SK-N-SH (cell line): ENCODE results near the gene ARHGEF28.

Experiments used
- EP300 ChIP-seq, 2 experiments: IDR thresholded peaks; 2 replicates each; pipeline versions ENCODE4 v1.4.0 to v1.6.1; 2012; ENCODE audit warnings: borderline replicate concordance in 1 of 2, low read depth in 1 of 2, low read length in 1 of 2
- EZH2phosphoT487 ChIP-seq: fragments of 200-600 bp; sonication (generic); IDR thresholded peaks from 2 replicates; pipeline ENCODE4 v1.6.1; 2017; ENCODE audit warnings: low read depth, mixed run types, mild to moderate bottlenecking, antibody characterized with exemption, moderate library complexity, borderline replicate concordance
- GABPA ChIP-seq: IDR thresholded peaks from 2 replicates; pipeline ENCODE4 v1.4.0; 2012; ENCODE audit warnings: low read depth, mild to moderate bottlenecking
- MEF2A ChIP-seq: IDR thresholded peaks from 2 replicates; pipeline ENCODE4 v1.4.0; 2012; ENCODE audit warnings: low read depth, borderline replicate concordance
- NRF1 ChIP-seq: IDR thresholded peaks from 2 replicates; pipeline ENCODE4 v1.6.1; 2012; ENCODE audit warnings: low read depth, mild to moderate bottlenecking, low read length
- RAD21 ChIP-seq: IDR thresholded peaks from 2 replicates; pipeline ENCODE4 v1.6.1; 2012; ENCODE audit warnings: mild to moderate bottlenecking, low read length
- RFX5 ChIP-seq: IDR thresholded peaks from 2 replicates; pipeline ENCODE4 v1.6.1; 2012; ENCODE audit warnings: mild to moderate bottlenecking, improper control_type of control experiment, low read length
- SIN3A ChIP-seq: IDR thresholded peaks from 2 replicates; pipeline ENCODE4 v1.6.1; 2012; ENCODE audit warnings: low read depth, mild to moderate bottlenecking, low read length, moderate library complexity, borderline replicate concordance
- SMC3 ChIP-seq: IDR thresholded peaks from 2 replicates; pipeline ENCODE4 v1.6.1; 2012; ENCODE audit warnings: low read depth, low read length, improper control_type of control experiment
- TAF1 ChIP-seq: IDR thresholded peaks from 2 replicates; pipeline ENCODE4 v1.6.1; 2012; ENCODE audit warnings: low read depth, mild to moderate bottlenecking, low read length, moderate library complexity, borderline replicate concordance
- USF2 ChIP-seq: fragments of 150-350 bp; IDR thresholded peaks from 2 replicates; pipeline ENCODE4 v1.6.1; 2017; ENCODE audit warnings: antibody characterized with exemption, low read length, low read depth, borderline replicate concordance
- TF ChIP-seq, protein P1 (sequence below): fragments of 200-600 bp; sonication (generic); IDR thresholded peaks from 2 replicates; pipeline ENCODE4 v1.6.1; 2017; ENCODE audit warnings: antibody characterized with exemption, mild to moderate bottlenecking, moderate library complexity

- TF ChIP-seq, protein P1, sequence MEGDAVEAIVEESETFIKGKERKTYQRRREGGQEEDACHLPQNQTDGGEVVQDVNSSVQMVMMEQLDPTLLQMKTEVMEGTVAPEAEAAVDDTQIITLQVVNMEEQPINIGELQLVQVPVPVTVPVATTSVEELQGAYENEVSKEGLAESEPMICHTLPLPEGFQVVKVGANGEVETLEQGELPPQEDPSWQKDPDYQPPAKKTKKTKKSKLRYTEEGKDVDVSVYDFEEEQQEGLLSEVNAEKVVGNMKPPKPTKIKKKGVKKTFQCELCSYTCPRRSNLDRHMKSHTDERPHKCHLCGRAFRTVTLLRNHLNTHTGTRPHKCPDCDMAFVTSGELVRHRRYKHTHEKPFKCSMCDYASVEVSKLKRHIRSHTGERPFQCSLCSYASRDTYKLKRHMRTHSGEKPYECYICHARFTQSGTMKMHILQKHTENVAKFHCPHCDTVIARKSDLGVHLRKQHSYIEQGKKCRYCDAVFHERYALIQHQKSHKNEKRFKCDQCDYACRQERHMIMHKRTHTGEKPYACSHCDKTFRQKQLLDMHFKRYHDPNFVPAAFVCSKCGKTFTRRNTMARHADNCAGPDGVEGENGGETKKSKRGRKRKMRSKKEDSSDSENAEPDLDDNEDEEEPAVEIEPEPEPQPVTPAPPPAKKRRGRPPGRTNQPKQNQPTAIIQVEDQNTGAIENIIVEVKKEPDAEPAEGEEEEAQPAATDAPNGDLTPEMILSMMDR: no peak
- TF ChIP-seq NRF1 (no peak), TAF1 (no peak), EP300 (IDR thresholded peaks at IDR 0.05; ENCODE audit: borderline replicate concordance in 1 of 2, low read depth in 1 of 2, low read length in 1 of 2) (no peak), RAD21 (no peak), SMC3 (no peak), USF2 (no peak), EZH2phosphoT487 (no peak), SIN3A (no peak), RFX5 (no peak), GABPA (no peak), MEF2A (no peak)
Measured at GRCh38 chr5:73686912-73687311, 60.9 kb downstream of the ARHGEF28 start.
